Hematopoietic multipotent progenitor cell treated with erythropoietin and hydrocortisone succinate and interleukin-3 and kit ligand, for 4 days (in vitro differentiated cells): ENCODE measurements around the gene CLDN5.

Experiments used
- DNase-seq: peaks from one replicate; pipeline ENCODE4 v3.0.0-alpha.2; 2015

Gene CLDN5

DNA sequence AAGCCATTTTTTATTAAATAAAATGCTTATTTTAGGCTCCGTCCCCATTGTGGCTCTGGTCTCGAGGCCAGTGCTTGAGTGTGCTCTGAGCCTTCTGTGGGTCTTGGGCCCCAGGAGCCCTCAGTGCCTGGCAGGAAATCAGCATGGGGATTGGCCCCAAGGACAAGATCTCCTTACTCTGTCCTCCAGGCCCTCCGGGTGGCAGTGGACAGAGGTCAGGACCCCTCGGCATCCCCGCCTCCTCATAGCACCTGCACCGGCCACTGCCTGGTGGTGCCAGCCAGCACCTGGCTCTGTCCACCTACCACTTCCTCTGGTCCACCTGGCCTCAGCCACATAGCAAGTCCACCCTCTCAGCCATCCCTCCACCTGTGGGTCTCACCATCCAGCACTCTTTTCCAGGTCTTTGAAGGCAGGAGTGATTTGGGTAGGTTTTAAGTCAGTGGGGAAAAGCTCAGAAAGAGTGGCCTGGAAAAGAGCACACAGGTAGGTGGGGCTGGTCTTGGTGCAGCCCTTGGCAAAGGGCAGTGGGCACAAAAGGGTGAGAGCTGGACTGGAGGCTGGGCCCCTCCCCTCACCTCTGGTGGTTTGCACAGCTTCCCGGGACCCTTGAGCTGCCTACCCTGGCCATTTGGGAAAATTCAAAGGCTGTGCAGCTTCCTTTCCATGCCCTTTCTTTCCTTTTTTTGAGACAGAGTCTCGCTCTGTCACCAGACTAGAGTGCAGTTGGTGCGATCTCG, 3.5 kb downstream of the CLDN5 start:
- DNase-seq: no peak

DNA sequence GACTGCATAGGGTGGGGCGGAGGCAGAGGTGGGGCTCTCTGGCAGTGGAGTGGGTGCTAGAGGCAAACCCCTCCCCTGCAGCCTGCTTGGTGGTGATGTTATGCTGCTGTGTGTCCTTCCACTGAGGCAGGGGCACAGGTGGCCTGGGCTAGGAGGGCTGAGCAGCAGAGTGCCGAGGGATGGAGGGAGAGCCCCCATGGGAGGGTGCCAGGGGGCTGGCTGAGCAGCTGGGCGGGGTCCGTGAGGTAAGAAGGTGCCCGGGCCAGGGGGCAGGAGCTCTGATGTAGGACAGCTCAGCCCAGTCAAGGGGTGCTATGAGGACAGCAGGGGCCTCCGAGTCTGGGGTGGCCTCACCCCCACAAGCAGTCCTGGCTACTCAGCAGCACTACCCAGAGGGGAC, 4.2 kb downstream of the CLDN5 start:
- no peak for DNase-seq

DNA sequence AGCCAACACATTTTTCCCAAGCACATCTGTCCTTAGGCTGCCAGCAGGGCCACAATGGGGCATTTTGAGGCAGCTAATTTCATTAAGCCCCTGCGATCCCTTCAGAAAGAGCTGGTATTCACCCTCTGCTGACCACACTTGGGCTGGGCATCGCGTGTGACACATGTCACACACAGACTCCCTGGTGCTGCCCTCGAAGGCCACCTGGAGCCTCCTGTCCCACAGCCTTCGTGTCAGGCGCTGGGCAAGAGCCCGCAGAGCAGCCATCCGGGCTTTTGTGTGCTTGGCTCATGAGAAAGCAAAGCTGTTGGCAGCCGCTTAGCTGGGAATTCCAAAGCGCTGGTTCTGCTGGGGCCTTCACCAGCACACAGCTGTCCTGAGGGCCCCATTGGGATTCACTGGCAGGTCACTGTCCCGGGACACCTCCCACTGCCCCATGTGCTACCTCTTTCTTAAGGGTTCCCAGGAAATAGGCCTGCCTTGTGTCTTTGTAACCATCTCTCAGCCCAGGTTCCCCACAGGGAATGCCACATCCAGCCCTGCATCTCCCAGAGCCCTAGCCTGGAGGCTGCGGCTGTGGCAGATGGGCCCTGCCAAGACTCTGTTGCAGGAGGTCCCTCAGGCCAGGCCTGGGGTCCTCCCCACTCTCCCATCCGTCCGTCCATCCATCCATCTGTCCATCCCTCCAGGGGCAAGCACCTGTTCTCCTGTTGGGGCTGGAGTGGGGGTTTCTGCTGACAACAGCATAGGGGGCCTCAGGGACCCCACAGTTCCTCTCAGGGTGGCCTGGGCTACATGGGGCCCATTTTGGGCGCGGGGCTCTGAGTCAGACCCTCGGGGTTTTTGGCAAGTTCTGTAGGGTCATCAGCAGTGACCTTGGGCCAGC, 4.9 kb downstream of the CLDN5 start:
- DNase-seq: no peak

DNA sequence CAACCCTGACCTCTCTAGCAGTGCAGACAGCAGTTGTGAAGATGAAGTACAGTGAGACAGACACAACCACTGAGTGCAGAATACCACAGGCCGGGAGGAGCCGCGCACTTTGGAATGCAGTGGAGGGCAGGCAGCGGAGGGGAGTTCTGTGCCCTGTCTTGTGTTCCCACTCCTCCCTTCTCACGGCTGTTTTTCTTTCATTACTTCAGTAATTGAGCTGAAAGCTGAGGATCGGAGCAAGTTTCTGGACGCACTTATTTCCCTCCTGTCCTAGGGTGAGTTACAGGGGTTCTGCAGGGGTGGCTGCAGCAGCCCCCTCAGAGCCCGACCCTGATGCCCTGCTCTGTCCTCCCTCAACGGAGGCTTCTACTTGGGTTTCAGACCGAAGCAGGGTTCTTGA, 5.6 kb downstream of the CLDN5 start:
- DNase-seq: no peak

DNA sequence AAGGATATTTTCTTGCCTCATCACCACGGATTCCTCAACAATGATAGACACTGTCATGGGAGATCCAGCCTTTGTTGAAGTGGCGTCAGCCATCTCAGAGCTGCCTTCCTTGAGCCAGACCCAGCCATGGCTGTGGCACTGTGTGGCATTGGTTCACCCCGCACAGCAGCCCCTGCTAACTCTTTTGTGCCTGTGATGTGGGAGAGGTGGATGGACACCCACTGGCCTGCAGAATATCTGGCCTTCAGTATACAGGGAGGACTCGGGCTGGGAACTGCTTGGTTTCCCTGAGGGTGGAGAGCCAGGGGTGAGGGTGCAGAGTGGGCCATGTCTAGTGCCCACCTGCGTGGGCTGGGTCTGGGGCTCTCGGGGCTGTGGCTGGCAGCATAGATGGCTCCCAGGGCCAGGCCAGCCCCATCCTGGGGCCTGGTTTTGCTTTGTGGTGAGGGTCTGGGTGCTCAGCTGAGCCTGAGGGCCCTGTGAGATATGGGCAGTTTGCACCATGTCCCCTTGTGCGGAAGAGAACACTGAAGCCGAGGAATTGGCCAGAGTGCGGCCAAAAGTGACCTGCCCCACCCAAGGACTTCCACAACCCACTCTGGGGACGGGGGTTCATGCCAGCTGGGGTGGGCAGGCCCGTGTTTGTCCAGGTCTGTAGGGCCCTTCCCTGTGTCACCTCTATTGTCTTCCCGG, 6.1 kb downstream of the CLDN5 start:
- DNase-seq: no peak

DNA sequence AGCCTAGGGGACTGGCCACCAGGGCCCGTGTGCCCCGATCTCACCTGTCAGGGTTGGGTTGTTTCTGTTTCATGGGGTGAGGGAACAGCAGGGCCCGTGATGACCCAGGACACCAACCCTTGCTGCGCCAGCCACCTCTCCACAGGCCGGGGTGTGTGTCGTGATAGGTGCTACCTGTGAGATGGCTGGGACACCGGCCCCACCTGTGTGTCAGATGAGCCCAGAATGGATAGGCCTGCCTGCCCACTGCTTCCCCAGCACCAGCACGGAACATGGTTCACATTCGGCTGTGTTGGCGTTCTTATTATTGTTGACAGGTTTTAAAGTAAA, 7.1 kb downstream of the CLDN5 start:
- DNase-seq: no peak

DNA sequence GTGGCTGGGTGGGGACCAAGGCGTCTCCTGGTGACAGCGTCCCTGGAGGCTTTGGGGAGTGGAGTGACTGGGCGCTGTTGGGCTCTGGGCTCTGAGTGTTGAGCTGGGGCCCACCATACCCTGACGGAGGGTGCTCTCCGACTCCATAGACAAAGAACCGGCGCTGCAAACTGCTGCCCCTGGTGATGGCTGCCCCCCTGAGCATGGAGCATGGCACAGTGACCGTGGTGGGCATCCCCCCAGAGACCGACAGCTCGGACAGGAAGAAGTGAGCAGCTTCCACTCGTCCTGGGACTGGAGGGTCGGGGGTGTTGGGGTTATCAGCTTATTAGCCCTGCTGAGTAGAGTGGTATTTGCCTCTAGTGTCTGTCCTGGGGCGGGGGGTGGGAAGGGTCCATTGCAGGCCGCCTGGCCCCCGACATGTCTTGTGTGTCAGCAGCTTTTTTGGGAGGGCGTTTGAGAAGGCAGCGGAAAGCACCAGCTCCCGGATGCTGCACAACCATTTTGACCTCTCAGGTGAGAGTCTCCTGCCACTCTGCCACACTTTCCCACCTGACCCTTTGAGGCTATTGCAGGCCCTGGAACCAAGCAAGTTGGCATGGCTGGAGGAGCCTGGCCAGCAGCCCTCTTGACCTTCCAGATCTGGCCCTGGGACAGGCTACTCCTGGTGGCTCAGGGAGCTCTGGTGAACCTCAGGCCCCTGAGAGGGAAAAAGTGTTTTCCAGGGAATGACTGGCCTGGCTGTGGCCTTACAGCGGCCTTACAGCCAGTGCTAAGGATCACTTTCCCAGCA, 7.6 kb downstream of the CLDN5 start:
- DNase-seq: no peak

DNA sequence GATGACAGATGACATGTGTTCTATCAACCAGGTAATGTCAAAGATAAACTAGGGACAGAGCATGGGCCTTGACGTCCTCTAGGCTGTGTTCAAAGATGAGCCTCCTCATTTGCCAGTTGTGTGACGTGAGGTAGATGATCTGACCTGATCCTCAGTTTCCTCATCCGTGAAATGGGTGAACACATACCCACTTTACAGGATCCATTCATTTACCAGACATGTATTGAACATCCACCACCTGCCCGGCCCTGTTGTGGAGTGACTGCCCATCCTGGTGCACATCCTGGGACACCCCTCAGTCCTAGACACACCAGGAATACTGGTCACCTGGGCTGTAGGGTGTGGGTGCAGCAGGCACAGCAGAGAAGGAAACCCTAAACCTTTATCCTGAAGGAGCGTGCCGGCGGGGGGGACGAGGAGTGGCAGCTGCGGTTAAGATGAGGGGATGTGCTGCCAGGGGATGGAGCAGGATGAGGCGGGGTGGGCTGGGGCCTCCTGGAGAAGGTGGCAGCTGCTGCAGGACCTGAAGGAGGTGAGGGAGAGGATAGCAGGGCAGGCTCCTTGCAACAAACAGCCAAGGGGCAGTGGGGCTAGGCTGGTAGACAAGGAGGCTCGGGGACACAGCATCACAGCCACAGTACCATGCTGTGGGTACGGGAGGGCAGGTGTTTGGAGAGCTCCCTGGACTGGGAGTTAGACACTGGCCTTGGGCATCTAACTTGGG, 8.4 kb downstream of the CLDN5 start:
- no peak for DNase-seq

DNA sequence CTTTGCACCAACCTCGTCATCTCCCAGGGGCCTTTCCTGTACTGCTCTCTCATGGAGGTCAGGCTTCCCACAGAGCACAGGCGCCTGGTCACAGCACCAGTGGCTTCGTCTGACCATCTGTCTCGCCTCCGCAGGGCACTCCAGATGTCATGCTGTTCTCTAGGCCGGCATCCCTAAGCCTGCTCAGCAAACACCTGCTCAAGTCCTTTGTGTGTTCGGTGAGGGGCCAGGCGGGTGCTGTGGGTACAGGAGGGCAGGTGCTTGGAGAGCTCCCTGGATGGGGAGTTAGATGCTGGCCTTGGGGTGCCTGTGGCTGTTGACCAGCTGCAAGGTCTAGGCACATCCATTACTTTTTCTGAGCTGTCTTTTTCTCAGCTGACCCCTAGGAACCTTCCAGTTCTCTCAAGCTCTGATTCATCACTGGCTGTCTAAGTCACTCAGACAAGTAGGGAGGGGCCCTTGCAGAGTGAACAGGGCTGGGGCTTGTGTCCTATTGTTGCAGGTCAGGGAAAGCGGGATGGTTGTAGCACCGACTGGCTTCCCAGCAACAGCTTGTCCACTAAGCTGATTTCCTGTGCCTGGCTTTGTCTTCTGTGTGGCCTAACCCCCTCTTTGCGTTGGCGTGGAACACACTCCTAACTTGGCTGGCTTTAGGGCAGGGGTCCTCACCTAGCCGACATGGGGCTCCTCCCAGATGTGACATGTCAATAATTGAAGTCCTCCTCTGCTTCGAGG, 9.2 kb downstream of the CLDN5 start:
- no peak for DNase-seq

DNA sequence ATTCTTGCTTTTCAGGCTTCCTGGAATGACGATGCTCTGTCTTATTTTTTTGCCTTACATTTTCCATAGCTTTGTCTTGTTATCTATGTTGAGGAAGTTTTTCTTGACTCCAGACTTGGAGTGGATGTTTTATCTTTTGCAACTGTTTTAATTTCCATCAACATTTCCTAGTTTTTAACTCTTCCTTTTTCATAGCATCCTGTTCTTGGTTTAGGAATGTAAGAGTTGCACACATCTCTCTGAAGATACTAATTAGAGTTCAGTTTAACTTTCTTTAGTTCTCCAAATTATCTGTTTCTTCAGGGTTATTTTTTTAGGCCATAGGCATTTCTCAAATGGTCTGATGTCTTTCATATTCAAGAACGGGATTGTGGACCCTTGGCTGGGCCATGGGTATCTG, 10.4 kb downstream of the CLDN5 start:
- no peak for DNase-seq

DNA sequence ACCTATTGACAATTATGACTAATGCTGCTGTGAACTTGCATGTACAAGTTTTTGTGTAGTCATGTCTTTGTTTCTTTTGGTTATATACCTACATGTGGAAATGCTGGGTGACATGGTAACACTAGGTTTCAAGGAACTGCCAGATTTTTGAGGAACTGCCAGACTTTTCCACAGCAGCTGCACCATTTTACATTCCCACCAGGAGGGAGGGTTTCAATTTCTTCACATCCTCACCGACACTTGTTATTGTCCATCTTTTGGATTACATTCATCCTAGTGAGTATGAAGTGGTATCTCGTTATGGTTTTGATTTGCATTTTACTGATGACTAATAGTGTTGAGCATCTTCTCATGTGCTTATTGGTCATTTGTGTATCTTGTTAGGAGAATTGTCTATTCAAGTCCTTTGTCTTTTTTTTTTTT, 13.3 kb downstream of the CLDN5 start:
- DNase-seq: no peak

DNA sequence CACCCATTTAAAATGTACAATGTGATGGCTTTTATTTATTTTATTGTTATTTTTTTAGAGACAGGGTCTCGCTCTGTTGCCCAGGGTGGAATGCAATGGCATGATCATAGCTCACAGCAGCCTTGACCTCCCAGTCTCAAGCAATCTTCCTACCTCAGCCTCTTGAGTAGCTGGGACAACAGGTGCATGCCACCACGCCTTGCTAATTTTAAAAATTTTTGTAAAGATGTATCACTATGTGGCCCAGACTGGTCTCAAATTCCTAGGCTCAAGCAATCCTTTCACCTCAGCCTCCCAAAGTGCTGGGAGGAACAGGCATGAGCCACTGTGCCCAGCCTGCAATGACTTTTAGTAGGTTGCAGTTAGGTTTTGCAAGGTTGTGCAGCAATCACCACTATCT, 14.3 kb downstream of the CLDN5 start:
- DNase-seq: no peak

DNA sequence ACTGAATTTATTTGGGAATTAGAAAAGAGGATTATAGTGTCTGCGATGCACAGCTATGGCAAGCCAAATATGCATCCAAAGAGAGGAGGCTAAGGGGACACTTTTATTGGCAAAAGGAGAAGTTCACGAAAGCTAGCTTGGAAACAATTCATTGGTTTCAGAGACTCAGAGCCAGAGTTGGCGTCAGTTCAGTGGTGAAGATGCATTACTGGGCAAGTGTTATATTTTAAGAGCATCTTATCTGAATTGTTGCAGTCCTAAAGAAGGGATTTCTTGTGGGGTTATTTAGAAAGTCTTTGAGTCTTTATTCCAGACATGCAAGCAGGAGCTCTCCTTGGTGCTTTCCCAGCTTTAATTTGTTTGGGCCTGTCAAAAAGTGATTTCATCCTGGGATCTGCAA, 15.0 kb downstream of the CLDN5 start:
- DNase-seq: no peak

DNA sequence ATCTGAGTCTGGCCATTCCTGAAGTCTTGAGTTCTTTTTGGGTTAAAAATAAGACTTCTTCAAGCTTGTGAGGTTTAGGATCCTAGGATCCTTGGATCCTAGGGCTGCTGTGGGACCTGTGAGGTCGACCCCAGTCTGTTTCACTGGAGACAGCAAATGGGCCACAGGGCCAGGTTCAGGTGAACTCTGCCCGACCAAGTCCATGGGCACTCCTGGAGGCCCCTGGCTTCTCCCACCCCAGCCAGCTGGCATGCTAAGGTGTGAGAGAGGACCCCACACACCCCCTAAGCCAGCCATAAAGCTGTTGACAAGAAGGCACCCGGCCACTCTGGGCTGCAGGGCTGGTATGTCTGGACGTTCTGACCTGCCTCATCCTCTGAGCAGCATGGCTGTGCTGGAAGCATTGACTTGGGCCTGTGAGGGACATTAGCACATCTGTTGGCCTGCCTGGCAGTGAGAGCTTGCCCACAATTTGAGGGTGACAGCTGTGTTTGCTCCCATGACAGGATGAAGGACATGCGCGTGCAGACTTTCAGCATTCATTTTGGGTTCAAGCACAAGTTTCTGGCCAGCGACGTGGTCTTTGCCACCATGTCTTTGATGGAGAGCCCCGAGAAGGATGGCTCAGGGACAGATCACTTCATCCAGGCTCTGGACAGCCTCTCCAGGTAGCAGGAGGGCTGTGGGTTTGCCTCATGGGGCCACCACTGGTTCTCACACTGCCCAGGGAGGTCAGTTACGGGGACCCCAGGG, 16.0 kb downstream of the CLDN5 start:
- no peak for DNase-seq

DNA sequence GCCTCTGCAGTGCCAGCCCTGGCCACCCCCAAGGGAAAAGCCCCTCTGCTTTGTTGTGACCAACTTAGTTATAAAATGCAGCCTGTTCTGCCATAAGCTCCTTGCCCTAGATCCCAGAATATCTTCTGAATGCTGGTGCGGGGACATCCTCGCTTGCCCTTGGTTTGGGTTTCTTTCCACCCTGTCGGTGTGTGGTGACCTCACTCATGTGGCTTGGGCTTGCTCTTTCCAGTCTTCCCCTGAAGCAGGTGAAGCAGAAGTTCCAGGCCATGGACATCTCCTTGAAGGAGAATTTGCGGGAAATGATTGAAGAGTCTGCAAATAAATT, 16.7 kb downstream of the CLDN5 start:
- no peak for DNase-seq

DNA sequence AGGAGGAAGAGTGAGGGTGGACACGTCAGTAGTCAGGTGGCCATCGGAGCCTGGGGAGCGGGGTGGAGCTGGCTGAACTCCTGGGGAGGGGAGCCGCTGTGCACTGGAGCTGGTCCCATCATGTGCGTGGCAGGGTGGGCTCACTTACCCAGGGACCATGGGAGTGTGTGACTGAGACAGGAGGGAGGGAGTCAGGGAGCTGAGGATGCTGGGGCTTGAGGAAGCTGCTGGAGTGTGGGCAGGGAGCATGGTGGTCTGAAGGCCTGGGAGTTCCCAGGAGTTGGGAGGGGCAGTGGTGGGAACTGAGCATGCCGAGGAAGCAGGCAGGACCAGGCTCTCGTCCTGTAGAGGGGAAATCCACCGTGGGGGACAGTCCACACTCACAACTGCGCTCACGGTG, 18.0 kb downstream of the CLDN5 start:
- no peak for DNase-seq

DNA sequence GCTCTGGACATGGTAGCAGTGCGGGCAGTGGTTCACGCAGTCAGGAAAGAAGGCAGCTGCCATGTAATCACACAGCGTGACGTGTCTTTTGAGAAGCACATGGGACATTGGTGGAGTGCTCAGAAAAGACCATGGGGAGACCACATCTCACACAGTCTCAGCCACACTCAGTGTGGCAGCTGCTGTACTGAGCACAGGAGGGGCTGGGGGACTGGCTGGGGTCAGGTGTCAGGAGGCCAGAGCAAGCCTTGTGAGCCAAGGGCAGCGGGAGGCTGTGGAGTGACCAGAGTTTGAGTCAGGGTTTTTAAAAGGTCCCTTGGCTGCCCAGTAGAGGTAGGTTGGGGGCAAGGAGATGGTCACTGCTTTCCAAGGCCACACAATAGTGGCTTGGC, 18.5 kb downstream of the CLDN5 start:
- no peak for DNase-seq

DNA sequence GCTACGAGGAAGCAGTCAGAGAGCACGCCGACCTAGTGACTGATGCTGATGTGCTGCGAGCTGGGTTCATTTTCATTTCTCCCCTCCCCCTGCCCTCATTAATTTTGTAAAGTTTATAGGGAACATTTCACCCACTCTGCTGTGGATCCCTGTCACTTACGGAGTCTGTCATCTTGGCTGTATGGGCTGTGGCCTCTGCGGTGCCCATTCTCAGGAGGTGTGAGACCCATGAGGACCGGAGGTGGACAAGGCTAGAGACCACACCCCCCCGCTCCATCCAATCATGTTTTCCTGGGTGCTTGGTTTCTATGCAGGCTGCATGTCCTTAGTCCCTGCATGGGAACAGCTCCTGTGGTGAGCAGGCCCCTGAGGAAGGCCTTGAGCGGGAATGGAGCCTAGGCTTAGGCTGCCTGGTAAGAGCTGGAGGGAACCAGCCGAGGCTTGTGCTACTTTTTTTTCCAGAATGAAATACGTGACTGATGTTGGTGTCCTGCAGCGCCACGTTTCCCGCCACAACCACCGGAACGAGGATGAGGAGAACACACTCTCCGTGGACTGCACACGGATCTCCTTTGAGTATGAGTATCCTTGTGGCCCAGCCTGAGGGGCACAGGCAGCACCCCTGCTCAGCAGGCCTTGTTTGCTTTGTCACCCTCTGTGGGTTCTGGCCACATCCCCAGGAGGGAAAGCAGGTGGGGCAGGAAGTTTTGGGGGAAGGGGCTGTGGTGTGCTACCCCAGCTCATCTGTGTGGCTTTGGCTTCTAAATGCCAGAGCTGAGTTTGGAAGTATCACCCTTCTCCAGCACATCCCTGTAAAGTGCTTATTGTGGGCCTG, 19.1 kb downstream of the CLDN5 start:
- DNase-seq: peak; percentile 37

DNA sequence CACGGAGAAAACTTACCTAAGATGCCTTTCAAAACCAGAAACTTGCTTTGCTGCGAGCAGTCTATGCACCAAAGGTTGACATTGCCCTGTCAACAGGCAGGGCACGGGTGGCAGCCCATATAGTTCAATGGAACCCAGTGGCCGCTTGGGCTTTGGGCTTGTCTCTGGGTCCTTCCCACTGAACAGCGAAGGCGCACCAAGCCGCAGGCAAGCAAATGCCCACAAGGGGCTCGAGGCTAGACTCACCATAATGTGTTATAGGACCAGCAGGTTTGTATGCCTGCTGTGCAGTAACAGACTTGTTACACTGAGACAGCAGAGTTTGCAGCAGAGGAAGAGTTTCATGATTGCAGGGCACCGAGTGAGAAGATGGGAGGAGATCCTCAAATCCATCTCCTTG, 20.3 kb downstream of the CLDN5 start:
- peak; percentile 41 for DNase-seq

DNA sequence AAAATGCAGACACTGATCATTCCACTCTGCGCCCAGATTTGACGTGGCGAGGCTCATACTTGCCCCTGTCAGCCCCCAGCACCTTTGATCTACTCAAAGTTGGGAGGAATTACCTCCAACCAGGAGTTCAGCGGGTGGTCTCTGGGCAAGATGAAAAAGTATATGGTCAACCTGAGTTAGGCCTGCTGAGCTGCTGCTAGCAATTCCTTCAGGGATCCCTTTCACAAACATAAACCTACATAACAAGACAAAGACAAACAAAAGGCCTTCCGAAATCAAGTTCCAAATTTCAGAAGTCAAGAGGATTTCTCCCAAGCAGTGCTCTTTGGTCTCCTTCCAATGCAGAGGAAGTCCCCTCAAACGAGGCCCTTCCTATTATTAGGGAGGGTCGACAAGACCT, 20.8 kb downstream of the CLDN5 start:
- no peak for DNase-seq
